ENCODE measurements around the gene UPF3A.

The UPF3A gene

GRCh38 chr13:114264886-114265611, 16.4 kb upstream of the UPF3A start:
- no peak for DNase-seq

- no peak for DNase-seq
Observed at GRCh38 chr13:114266241-114266640, 15.2 kb upstream of the UPF3A start.

GRCh38 chr13:114268344-114269280, 12.8 kb upstream of the UPF3A start:
- DNase-seq, result no peak

GRCh38 chr13:114269281-114269770, 12.1 kb upstream of the UPF3A start:
- DNase-seq, result no peak

GRCh38 chr13:114272977-114273376, 8.4 kb upstream of the UPF3A start:
- DNase-seq, result no peak

DNA sequence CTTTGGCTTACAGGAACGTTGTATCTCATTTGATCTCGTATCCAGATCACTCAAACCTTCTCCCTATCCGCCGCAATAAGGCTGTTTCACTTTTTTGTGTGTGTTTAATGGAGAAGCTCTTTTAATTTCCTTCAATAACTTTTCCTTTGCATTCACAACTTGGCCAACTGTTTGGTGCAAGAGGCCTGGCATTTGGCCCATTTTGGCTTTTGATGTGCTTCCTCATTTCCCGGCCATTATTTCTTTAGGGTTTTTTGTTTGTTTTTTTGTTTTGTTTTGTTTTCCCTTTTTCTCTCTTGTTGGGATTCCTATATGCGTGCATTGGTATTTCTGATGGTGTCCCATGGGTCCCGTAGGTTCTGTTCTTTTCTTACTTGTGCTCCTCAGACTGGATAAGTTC, 6.1 kb upstream of the UPF3A start:
- DNase-seq, result peak; percentile 30

GRCh38 chr13:114279146-114279545, 2.3 kb upstream of the UPF3A start:
- DNase-seq, result no peak

- peak; percentile 26 for DNase-seq
Observed at GRCh38 chr13:114279758-114280355, 1.5 kb upstream of the UPF3A start.

DNA sequence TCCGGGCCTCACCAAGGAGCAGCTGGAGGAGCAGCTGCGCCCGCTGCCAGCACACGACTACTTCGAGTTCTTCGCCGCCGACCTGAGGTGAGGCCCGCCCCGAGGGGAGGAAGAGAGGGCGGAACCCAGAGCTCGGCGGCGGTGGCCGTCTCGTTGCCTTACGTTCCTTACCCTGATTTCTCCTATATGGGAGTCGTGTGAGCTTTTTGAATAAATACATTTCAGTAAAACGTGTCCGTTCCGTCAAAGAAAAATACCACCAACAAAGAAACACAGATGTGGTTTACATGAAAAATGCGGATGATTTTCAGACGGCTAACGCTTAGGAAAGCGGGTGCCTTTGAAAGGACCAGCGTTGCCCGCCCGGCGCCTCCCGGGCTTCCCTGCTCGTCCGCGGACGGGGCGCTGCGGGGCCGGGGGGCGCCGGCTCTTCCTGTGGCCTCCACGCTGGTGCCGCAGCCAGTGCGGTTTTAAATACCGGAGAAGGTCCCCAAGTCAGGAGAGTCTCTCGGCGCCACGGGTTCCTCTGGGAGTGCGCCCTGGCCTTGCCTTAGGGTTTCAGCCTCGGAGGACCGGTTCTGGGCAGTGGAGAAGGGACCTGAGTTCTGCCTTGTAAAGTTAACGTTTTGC, 755 bp downstream of the UPF3A start:
- peak; percentile 70 for DNase-seq

GRCh38 chr13:114283576-114283975, 2.2 kb downstream of the UPF3A start:
- DNase-seq, result peak; percentile 10

GRCh38 chr13:114284680-114285079, 3.3 kb downstream of the UPF3A start:
- no peak for DNase-seq

DNA sequence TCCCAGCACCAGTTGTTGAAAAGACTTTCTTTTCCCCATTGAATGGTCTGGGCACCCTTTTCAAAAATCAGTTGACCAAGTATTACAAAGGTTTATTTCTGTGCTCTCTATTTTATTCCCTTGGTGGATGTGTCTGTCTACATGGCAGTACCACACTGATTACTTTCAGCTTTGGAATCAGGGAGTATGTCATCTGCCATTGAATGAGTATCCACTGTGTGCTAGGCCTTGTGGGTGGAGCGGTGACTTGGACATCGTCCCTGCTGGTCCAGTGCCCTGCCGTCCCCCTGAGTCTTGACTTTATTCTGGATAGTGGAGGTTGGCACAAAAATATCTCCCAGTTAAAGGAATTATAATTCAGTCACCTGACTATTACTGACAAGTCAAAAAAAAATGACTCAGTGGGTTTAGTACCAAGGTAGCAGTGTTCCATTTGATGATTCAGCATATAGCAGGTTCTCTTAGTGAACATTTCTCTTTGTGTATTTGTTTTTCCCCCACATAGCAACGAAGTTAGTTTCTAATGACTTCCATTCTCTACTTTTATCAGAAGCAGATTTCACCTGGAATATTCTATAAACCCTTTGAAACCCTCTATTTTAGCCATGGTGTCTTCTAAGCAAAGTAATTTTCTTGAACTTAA, 3.9 kb downstream of the UPF3A start:
- no peak for DNase-seq

DNA sequence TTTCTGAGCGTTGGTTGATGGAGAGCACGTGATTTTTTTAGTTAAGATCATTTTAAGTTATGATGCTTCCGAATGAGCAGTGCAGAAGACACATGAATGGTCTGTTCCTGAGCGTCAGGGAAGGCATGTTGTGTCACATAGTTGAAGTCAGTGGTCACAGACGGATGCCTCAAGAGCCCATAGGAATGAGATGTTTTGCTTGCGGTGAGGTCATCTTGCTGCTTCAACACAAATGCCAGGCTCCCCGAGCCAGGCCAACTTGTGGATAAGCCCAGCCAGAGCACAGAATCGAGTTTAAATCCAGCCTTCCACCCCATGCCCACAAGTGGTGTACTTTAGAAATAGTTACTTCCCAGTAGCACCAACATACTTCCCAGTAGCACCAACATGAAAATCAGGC, 5.4 kb downstream of the UPF3A start:
- no peak for DNase-seq

- no peak for DNase-seq
Observed at GRCh38 chr13:114288157-114288591, 6.8 kb downstream of the UPF3A start.

DNA sequence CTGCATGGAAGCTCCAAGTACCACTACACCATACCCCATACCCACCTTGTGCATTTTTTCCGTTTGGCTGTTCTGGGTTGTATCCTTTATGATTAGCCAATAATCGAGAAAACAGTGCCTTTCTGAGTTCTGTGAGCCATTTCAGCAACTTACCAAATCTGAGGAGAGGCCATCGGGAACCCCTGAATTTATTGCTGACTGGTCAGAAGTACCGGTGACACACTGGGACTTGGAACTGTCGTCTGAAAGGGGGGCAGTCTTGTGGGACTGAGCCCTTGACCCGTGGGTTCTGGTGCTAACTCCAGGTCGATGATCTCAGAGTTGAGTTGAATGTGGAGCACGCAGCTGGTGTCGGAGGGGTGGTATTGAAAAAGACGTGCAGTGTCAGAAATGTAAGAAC, 15.0 kb downstream of the UPF3A start:
- no peak for DNase-seq

GRCh38 chr13:114296902-114297301, 15.5 kb downstream of the UPF3A start:
- DNase-seq, result no peak

DNA sequence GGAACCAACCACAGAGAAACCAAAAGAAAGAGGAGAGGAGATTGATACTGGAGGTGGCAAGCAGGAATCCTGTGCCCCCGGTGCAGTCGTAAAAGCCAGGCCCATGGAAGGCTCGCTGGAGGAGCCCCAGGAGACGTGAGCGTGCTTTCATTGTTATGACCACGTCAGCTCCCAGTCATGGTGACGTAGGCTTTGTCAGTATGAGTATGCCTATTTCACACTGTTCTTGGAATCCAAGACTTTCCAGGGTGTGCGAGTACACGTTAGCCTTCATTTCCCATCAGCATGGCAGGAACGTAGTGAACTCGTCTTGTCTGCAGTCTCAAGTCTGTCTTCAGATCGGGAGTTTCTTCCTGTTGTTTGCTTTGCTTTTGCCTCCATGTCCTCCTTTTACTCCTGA, 17.5 kb downstream of the UPF3A start:
- no peak for DNase-seq

DNA sequence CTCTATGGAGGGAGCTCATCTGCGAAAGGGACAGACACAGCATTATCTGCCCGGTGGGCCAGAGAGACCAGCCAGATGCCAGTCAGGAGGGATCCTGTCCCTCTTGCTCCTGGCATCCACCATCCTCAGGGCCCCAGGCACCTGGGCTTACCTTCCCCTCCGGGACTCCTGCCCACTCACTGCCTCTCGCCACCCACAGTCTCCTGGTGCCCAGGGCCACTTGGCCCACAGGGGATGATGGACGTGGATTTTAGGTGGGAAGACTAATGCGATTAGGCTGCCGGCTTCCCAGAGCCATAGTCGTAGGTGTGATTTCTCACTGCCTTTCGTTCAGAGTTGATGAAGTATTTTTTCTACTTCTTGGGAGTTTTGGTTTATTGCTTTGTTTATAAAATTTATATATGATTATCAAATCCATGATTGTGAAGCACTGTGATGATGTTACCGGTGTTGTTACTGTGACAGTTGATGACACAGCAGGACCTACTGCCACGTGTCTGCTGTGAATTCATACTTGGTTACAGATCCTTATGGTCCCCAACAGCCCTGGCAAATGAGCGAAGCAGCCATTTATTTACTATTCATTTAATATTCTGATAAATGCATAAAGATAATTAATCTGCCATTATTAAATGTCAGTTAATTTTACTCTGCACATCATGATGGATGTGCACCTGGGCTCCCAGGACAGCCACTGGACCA, 18.4 kb downstream of the UPF3A start:
- DNase-seq, result no peak

- no peak for DNase-seq
Observed at GRCh38 chr13:114303700-114304327, 22.4 kb downstream of the UPF3A start.

GRCh38 chr13:114304346-114305034, 23.1 kb downstream of the UPF3A start:
- no peak for DNase-seq

DNA sequence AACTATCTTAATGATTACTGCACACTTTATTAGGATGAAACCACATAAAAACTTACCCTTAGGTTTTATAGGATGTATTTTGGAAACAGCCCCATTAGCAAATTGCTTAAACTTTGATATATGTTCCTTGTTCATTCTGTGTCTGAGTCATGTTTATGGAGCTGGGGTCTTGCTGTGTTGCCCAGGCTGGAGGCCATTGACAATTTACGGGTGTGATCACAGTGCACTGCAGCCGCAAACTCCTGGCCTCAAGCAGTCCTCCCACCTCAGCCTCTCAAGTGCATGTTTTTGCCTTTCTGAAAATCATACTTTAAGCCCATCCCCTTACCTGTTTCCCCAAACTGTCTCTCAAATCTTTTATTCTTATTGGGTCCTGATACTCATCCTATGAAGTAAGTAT, 27.7 kb downstream of the UPF3A start:
- no peak for DNase-seq
